Measurements from ENCODE around the gene KLF15. TPM values are rescaled to one million over a fixed set of nuclear protein-coding genes. Genes with fewer than 3 reads are reported as not detected.
"Not testable (repeated sequence)": the region's sequence is repeated elsewhere in the genome, so short reads cannot be mapped to it uniquely, and the experiment has no call there.

Gene KLF15
- total and polyA plus RNA-seq, 12 donors = 13.5 to 61.3 (median 29.2) TPM

DNA sequence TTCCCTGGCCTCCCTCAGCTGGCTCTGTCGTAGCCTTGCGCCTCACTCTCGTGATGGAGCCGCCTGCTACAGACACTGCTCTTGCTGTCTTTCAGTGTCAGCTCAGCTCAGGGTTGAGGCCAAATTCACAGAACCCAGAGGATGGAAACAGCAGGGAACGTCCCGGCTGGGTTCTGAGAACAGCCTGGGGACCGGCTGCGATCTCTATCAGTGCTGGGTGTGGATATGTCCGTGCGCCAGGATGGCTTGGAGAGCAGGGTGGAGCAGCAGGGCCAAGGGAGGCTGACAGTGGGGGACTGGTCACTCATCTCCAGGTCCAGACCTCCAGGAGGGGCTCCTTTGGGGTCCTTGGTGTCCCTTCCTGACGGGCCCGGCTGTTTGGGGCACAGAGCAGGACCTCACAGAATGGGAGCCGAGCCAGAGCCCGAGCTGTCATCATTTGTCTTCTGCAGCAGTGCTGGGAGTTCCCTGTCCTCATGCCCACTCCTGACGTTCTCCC, 18.4 kb downstream of the KLF15 start:
- ATAC-seq (peak in 4 of 8 donors; percentile 23 to 45 (median 34)), DNase-seq (no peak)
- no peak overlapping the region for H3K27ac ChIP-seq
- H3K27me3 ChIP-seq = no peaks in the 10 kb centered on the region
- H3K4me1 ChIP-seq = peaks cover 0 to 34% (median 12%) of the 10 kb centered on the region in 9 donors
- H3K4me3 ChIP-seq = no peak overlapping the region
- no peaks in the 10 kb centered on the region for H3K36me3 ChIP-seq
- WGBS, 2 donors = 45 to 51% methylated on average over 15 of the region's 15 CpGs
- intact Hi-C loops (cut with DNase I) = no loop called here
- H3K9me3 ChIP-seq = no peaks in the 10 kb centered on the region
- TF ChIP-seq, protein P1, sequence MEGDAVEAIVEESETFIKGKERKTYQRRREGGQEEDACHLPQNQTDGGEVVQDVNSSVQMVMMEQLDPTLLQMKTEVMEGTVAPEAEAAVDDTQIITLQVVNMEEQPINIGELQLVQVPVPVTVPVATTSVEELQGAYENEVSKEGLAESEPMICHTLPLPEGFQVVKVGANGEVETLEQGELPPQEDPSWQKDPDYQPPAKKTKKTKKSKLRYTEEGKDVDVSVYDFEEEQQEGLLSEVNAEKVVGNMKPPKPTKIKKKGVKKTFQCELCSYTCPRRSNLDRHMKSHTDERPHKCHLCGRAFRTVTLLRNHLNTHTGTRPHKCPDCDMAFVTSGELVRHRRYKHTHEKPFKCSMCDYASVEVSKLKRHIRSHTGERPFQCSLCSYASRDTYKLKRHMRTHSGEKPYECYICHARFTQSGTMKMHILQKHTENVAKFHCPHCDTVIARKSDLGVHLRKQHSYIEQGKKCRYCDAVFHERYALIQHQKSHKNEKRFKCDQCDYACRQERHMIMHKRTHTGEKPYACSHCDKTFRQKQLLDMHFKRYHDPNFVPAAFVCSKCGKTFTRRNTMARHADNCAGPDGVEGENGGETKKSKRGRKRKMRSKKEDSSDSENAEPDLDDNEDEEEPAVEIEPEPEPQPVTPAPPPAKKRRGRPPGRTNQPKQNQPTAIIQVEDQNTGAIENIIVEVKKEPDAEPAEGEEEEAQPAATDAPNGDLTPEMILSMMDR (IDR thresholded peaks at IDR 0.05) = no peak

DNA sequence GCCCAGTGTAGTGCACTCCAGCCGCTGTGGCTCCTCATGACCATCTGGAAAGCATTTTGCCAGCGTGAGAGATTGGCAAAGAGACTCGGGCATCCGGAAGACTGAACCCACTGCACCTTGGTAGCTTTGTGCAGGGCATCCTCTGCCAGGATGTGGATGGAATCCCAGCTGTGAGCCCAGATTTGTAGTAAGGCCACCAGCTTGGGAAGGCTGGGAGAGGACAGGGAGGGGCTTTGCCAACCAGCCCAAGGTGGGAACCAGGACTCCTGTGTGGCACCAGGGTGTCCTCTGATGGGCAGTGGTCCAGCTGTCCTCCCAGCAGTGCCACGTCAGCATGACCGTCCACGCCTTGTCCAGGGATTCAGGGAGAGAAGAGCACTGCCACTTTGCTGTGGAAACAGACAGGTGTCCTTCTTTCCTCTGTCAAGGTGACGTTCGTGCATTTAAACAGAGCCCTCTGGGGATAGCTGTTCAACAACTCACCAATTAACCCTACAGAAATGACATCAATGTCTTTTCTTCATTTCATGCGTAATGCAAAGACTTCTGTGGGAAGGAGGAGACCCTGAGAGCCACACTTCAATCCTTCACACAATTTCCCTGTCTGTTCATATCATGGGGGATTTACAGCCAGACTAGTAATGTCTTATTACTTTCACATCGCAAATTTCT, 19.1 kb downstream of the KLF15 start:
- H3K27me3 ChIP-seq = no peaks in the 10 kb centered on the region
- WGBS, 2 donors = 75 to 84% methylated on average over 11 of the region's 11 CpGs
- no peak overlapping the region for H3K27ac ChIP-seq
- intact Hi-C loops (cut with DNase I) = no loop called here
- ATAC-seq (no peak), DNase-seq (no peak)
- H3K36me3 ChIP-seq = no peaks in the 10 kb centered on the region
- H3K4me3 ChIP-seq = no peak overlapping the region
- TF ChIP-seq, protein P1 (IDR thresholded peaks at IDR 0.05) = no peak
- H3K9me3 ChIP-seq = no peaks in the 10 kb centered on the region
- peaks cover 0 to 27% (median 12%) of the 10 kb centered on the region in 9 donors for H3K4me1 ChIP-seq

DNA sequence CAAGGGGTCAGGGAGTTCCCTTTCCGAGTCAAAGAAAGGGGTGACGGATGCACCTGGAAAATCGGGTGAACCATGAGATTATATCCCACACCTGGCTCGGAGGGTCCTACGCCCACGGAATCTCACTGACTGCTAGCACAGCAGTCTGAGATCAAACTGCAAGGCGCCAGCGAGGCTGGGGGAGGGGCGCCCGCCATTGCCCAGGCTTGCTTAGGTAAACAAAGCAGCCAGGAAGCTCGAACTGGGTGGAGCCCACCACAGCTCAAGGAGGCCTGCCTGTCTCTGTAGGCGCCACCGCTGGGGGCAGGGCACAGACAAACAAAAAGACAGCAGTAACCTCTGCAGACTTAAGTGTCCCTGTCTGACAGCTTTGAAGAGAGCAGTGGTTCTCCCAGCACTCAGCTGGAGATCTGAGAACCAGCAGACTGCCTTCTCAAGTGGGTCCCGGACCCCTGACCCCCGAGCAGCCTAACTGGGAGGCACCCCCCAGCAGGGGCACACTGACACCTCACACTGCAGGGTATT, 25.3 kb downstream of the KLF15 start:
- H3K4me1 ChIP-seq; H3K27me3 ChIP-seq; DNase-seq; H3K4me3 ChIP-seq; intact Hi-C loops (cut with DNase I); H3K36me3 ChIP-seq; ATAC-seq; H3K27ac ChIP-seq: not testable (repeated sequence)
- WGBS, 2 donors = 73 to 74% methylated on average over 13 to 15 of the region's 15 CpGs
- H3K9me3 ChIP-seq = peaks cover 0 to 22% (median 9%) of the 10 kb centered on the region in 11 donors

DNA sequence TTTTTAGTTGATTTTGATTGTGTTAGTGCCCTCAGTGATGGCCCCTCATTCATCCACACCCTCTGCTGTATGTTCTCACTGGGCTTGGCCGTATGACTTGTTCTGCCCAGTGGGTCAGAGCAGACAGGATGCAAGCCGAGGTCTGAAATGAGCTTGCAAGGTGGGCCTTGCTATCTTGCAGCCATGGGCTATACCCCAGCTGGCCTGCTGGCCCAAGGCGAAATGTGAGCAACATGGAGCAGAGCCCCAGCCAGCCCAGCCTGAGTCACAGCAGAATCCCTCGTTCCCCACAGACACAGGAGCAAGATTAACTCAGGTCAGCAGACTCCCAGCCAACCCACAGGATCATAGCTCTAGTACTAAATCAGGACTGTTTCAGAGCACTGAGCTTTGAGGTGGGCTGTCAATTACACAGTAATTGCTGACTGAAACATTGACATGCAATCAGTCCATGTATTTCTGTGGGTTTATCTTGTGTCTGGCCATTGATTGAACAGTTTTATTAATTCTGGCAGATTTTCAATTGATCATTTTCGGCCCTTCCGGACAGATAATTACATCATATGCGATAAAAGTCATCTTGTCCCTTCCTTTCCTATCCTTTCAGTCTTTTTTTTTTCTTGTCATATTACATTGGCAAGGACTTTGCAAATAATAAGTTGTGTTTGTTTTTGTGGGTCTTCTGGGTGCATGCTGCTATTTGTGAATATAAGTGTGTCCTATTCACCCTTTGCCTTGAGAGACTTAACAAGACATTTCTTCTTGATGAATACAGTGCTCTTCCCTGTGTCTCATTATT, 27.1 kb downstream of the KLF15 start:
- intact Hi-C loops (cut with DNase I) = no loop called here
- DNase-seq (no peak), ATAC-seq (no peak)
- Histone ChIP-seq H3K27me3 (no peaks in the 10 kb centered on the region), H3K4me3 (no peak overlapping the region), H3K9me3 (peaks cover 0 to 27% (median 9%) of the 10 kb centered on the region in 11 donors), H3K27ac (no peak overlapping the region), H3K4me1 (no peaks in the 10 kb centered on the region), H3K36me3 (peaks cover 0 to 6% (median 0%) of the 10 kb centered on the region in 9 donors)
- TF ChIP-seq, protein P1 (IDR thresholded peaks at IDR 0.05) = no peak
- 82% methylated on average over 7 of the region's 7 CpGs for WGBS, 2 donors

Measured in heart right ventricle (tissue), 16 donors.